ENCODE results near the gene PLIN4.

- TF ChIP-seq EZH2 (IDR thresholded peaks at IDR 0.05; ENCODE audit: insufficient read depth, poor library complexity, severe bottlenecking) (no peak), EZH2phosphoT487 (IDR thresholded peaks at IDR 0.05; ENCODE audit: insufficient read depth, low read depth) (no peak)
Measured at GRCh38 chr19:4477034-4477801, 41.1 kb downstream of the PLIN4 start.
